G401.6 (cell line): ENCODE measurements around the gene NMNAT2.

Experiments used
- FAIRE-seq: peaks from 2 replicates; lab custom pipeline; 2012; peaks lifted over from hg19 to GRCh38; lab: Jason Lieb, UNC

The NMNAT2 gene

GRCh38 chr1:183363972-183364371 is 54.2 kb downstream of the NMNAT2 start:
- FAIRE-seq = no peak

- no peak for FAIRE-seq
Measured at GRCh38 chr1:183361081-183361480, 57.1 kb downstream of the NMNAT2 start.

GRCh38 chr1:183360473-183360872 is 57.7 kb downstream of the NMNAT2 start:
- FAIRE-seq = no peak

GRCh38 chr1:183356534-183357182 is 61.5 kb downstream of the NMNAT2 start:
- FAIRE-seq = no peak

- FAIRE-seq = no peak
Measured at GRCh38 chr1:183355797-183356196, 62.4 kb downstream of the NMNAT2 start.

- FAIRE-seq = no peak
Measured at GRCh38 chr1:183355181-183355580, 63.0 kb downstream of the NMNAT2 start.

GRCh38 chr1:183353597-183353996 is 64.6 kb downstream of the NMNAT2 start:
- FAIRE-seq = no peak

- FAIRE-seq = no peak
Measured at GRCh38 chr1:183349201-183349711, 68.9 kb downstream of the NMNAT2 start.

- FAIRE-seq = no peak
Measured at GRCh38 chr1:183346276-183346732, 71.9 kb downstream of the NMNAT2 start.

GRCh38 chr1:183339556-183340167 is 78.5 kb downstream of the NMNAT2 start:
- no peak for FAIRE-seq

GRCh38 chr1:183331091-183331742 is 87.0 kb downstream of the NMNAT2 start:
- FAIRE-seq = no peak

- FAIRE-seq = no peak
Measured at GRCh38 chr1:183330335-183330734, 87.8 kb downstream of the NMNAT2 start.

- FAIRE-seq = no peak
Measured at GRCh38 chr1:183328371-183328770, 89.8 kb downstream of the NMNAT2 start.

GRCh38 chr1:183327434-183328290 is 90.5 kb downstream of the NMNAT2 start:
- no peak for FAIRE-seq

GRCh38 chr1:183323849-183324683 is 94.1 kb downstream of the NMNAT2 start:
- no peak for FAIRE-seq

- FAIRE-seq = no peak
Measured at GRCh38 chr1:183319606-183320005, 98.6 kb downstream of the NMNAT2 start.

- FAIRE-seq = no peak
Measured at GRCh38 chr1:183319051-183319450, 99.1 kb downstream of the NMNAT2 start.

GRCh38 chr1:183318433-183318832 is 99.7 kb downstream of the NMNAT2 start:
- FAIRE-seq = no peak

GRCh38 chr1:183315991-183316758 is 102.0 kb downstream of the NMNAT2 start:
- no peak for FAIRE-seq

- FAIRE-seq = no peak
Measured at GRCh38 chr1:183313063-183313462, 105.1 kb downstream of the NMNAT2 start.
